ENCODE measurements around the gene TBC1D14. TPM values are rescaled to one million over a fixed set of nuclear protein-coding genes. Genes with fewer than 3 reads are reported as not detected.

The TBC1D14 gene
- total RNA-seq, 2 donors from 2014 or later, result 43.2 to 46.6 TPM

GRCh38 chr4:7068279-7068842, 158.7 kb downstream of the TBC1D14 start:
- Histone ChIP-seq H3K4me3 (peak overlapping the region; percentile 86), H3K9me3 (no peaks in the 10 kb centered on the region), H3K27me3 (no peaks in the 10 kb centered on the region), H3K36me3 (no peaks in the 10 kb centered on the region), H3K4me1 (peaks cover 13% of the 10 kb centered on the region), H3K9ac (ENCODE audit: low read depth in 2 of 2, low read length in 2 of 2) (peak overlapping the region; percentile 75 to 84), H3K27ac (peak overlapping the region; percentile 77)
- intact Hi-C loops (cut with DNase I), result no loop called here
- no peak for TF ChIP-seq CTCF (IDR thresholded peaks at IDR 0.05)
- DNase-seq, result no peak

- no peaks in the 10 kb centered on the region for H3K9me3 ChIP-seq
- peak overlapping the region; percentile 77 for H3K27ac ChIP-seq
- intact Hi-C loops (cut with DNase I), result no loop called here
- peaks cover 13% of the 10 kb centered on the region for H3K4me1 ChIP-seq
- no peak for TF ChIP-seq CTCF (IDR thresholded peaks at IDR 0.05)
- no peaks in the 10 kb centered on the region for H3K36me3 ChIP-seq
- peak overlapping the region; percentile 75 to 84 for H3K9ac ChIP-seq (ENCODE audit: low read depth in 2 of 2, low read length in 2 of 2)
- H3K27me3 ChIP-seq, result no peaks in the 10 kb centered on the region
- H3K4me3 ChIP-seq, result peak overlapping the region; percentile 86
- no peak for DNase-seq
These were observed 159.3 kb downstream of the TBC1D14 start for GRCh38 chr4:7068883-7069282.

GRCh38 chr4:7070729-7071511, 161.3 kb downstream of the TBC1D14 start:
- DNase-seq, result peak; percentile 92
- Histone ChIP-seq H3K4me1 (peaks cover 13% of the 10 kb centered on the region), H3K9ac (ENCODE audit: low read depth in 2 of 2, low read length in 2 of 2) (no peak overlapping the region), H3K9me3 (no peaks in the 10 kb centered on the region), H3K4me3 (no peak overlapping the region), H3K27me3 (no peaks in the 10 kb centered on the region), H3K36me3 (no peaks in the 10 kb centered on the region), H3K27ac (no peak overlapping the region)
- intact Hi-C loops (cut with DNase I), result loop anchor here (5.0 kb wide), 2 partner anchors 84 to 354 kb away; partner anchors contain the start of gene BLOC1S4
- peak; percentile 99 for TF ChIP-seq CTCF (IDR thresholded peaks at IDR 0.05)

- DNase-seq, result no peak
- no peak overlapping the region for H3K4me3 ChIP-seq
- no peak overlapping the region for H3K9ac ChIP-seq (ENCODE audit: low read depth in 2 of 2, low read length in 2 of 2)
These were observed 163.4 kb downstream of the TBC1D14 start for GRCh38 chr4:7073059-7073458.

More at GRCh38 chr4:7073059-7073458, 163.4 kb downstream of the TBC1D14 start:
- Histone ChIP-seq H3K27me3 (no peaks in the 10 kb centered on the region), H3K36me3 (no peaks in the 10 kb centered on the region), H3K27ac (no peak overlapping the region), H3K4me1 (peaks cover 4% of the 10 kb centered on the region), H3K9me3 (no peaks in the 10 kb centered on the region)
- TF ChIP-seq CTCF (IDR thresholded peaks at IDR 0.05), result no peak
- intact Hi-C loops (cut with DNase I), result loop anchor here (2.0 to 5.0 kb wide), 3 partner anchors 86 to 356 kb away; partner anchors contain the start of gene BLOC1S4

Data from colonic mucosa (tissue), 4 donors.